ENCODE data around the gene TNS3.

Gene TNS3

DNA sequence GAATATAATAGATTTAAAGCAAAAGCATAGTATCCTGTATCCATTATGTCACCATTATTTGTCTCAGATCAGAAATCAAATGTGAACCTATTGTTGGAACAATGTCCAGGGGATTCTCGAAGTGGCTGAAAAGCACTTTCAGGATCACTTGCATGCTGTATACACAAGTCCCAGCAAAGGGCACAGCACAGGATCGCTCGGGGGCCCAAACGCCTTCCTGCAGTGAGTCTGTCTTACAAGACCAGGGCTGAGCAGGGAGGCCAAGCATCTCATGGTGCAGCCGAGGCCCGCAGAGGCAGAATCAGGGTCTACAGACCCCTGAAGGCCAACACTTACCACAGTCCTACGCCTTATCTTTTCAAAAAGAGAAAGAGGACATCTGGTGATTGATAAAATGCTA lies 92.3 kb downstream of the TNS3 start:
- DNase-seq (ENCODE audit: extremely low read depth, low read depth): no peak
- TF ChIP-seq, protein P1, sequence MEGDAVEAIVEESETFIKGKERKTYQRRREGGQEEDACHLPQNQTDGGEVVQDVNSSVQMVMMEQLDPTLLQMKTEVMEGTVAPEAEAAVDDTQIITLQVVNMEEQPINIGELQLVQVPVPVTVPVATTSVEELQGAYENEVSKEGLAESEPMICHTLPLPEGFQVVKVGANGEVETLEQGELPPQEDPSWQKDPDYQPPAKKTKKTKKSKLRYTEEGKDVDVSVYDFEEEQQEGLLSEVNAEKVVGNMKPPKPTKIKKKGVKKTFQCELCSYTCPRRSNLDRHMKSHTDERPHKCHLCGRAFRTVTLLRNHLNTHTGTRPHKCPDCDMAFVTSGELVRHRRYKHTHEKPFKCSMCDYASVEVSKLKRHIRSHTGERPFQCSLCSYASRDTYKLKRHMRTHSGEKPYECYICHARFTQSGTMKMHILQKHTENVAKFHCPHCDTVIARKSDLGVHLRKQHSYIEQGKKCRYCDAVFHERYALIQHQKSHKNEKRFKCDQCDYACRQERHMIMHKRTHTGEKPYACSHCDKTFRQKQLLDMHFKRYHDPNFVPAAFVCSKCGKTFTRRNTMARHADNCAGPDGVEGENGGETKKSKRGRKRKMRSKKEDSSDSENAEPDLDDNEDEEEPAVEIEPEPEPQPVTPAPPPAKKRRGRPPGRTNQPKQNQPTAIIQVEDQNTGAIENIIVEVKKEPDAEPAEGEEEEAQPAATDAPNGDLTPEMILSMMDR (IDR thresholded peaks at IDR 0.05; ENCODE audit: low read depth, low read length): no peak

DNA sequence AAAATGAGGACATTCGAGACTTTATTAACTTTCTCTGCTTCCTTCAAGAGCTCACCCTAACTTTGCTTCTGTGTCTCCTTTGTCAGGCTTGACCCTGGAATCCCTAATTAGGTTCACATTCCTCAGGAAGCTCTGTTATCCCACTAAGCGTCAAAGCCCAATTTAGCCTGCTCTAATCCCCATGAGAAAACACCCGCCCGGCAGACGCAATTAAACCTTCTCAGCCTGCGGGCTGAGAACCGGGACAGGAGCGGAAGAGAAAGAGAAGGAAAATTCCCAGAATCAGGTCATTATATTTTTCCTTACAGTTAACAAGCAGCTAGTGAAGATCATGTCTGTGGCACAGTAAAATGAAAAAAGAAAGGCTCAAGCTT lies 93.0 kb downstream of the TNS3 start:
- DNase-seq (ENCODE audit: extremely low read depth, low read depth): no peak
- TF ChIP-seq, protein P1 (IDR thresholded peaks at IDR 0.05; ENCODE audit: low read depth, low read length): no peak

DNA sequence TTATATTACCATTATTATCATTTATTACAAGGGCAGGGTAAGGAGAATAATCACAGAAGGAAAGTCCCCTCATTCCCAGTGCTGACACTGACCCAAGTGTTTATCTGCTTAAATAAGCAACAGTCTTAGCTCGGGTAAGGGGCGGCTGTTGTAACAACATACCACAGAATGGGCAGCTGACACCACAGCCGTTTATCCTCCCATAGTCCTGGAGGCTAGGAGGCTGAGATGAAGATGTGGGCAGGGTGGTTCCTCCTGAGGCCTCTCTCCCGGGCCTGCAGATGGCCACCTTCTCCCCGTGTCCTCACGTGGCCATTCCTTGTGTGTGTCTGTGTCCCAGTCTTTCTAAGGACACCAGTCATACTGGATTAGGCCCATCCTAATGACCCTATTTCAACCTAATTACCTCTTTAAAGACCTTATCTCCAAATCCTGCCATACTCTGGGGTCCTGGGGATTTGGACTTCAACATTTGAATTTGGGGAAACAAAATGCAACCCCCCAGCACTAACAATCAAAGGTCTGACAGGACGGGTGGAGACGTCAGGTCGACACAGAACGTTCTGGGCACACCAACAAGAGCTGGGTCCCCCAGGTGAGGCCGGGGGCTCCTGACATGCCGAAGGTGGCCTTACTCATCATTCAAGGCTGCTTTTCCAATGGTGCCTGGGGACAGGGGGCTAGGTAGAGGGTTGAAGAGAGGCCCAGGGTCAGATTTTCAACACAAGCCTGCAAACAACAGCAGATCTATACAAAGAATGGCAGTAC lies 93.5 kb downstream of the TNS3 start:
- DNase-seq (ENCODE audit: extremely low read depth, low read depth): no peak
- TF ChIP-seq, protein P1 (IDR thresholded peaks at IDR 0.05; ENCODE audit: low read depth, low read length): no peak

DNA sequence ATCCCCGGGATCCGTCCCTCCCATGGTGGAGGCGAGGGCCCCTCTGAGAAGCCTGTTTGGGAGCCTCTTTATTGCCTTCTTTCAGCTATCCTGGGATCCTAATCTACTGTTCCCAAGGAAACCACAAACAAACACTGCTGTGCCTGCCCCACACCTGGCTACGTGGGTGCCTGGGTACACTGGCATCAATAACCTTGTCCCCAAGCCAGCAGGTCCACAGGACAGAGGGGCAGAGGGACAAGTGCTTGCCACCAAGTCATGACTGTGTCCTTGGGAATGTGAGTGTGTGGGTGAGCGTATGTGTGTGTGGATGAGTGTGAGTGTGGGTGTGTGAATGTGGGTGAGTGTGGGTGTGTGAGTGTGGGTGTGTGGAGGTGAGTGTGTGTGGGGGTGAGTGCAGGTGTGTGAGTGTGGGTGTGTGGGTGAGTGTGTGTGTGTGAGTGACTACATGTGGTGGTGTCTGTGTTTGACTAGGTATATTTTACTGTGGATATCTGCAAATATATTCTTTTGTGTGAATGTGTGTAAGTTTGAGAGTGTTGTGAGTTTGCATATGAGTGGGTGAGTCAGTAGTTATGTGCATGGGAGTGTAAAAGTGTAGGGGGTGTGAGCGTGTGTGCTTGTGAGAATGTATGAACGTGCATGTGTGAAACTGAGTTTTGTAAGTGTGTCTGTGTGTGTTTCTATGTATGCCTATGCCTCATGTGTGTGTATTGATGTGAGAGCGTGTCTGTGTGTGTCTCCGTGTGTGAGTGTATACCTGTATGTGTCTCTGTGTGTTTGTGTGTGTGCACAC lies 96.1 kb downstream of the TNS3 start:
- TF ChIP-seq, protein P1 (IDR thresholded peaks at IDR 0.05; ENCODE audit: low read depth, low read length): no peak

DNA sequence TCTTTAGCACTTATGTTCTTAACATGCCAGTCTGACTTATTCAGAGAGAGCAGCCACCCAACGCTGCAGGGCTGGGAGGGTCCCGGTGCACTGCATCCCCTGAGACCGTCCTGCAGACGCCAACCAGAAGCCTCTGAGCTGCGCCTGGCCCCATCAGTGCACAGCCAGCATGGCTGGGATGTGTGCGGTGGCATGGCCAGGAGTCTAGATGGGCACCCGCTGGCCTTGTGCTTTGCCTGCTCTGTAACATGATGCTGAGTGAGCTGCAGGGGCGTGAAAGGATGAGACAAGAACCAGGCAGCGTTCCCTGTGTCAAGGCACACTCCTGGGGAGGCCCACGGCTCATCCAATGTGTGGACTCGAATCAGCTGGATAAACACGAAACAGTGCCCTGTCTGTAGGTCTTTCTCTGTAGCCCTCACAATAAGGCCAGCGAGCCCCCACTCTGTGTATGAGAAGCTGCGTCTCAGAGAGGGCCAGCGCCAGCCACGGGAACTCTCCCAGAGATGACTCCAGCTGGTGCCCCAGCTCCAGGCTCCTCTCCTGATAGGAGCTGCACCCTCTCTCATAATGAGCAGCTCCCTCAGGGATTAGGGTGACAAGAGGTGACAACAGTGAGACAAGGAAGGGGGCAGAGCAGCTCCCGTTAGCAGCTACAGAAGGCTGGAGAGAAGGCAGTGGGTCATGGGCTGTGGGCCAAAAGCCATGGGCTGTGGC lies 96.8 kb downstream of the TNS3 start:
- TF ChIP-seq, protein P1 (IDR thresholded peaks at IDR 0.05; ENCODE audit: low read depth, low read length): no peak
- no peak for DNase-seq (ENCODE audit: extremely low read depth, low read depth)

More for the DNA sequence above, 96.1 kb downstream of the TNS3 start:
- no peak for DNase-seq (ENCODE audit: extremely low read depth, low read depth)

DNA sequence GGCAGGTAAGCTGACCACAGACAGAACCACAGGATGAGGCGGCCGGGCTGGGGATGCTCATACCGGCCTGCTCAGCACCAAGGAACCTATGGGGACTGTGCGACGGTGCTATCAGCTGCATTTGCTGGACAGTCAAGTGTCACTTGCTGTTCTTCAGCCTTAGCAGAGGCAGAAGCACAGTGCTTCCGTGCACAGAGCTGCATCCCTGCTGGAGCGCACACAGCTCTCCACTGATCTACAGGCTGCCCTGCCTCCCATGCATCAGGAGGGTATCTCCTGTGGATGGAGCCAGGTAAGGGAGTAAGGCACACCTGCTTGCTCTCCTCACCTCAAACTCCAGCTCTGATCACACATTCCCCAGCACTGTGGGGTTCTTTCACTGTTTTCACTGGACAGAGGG lies 97.5 kb downstream of the TNS3 start:
- TF ChIP-seq, protein P1 (IDR thresholded peaks at IDR 0.05; ENCODE audit: low read depth, low read length): no peak
- DNase-seq (ENCODE audit: extremely low read depth, low read depth): no peak

Measured in AG09319 (cell line).